NCI-H146 (cell line): ENCODE measurements around the gene BLOC1S1.

ENCODE experiments used
- DNase-seq: peaks from one replicate; lab custom pipeline; 2025; lab: John Stamatoyannopoulos, UW

BLOC1S1 gene

DNA sequence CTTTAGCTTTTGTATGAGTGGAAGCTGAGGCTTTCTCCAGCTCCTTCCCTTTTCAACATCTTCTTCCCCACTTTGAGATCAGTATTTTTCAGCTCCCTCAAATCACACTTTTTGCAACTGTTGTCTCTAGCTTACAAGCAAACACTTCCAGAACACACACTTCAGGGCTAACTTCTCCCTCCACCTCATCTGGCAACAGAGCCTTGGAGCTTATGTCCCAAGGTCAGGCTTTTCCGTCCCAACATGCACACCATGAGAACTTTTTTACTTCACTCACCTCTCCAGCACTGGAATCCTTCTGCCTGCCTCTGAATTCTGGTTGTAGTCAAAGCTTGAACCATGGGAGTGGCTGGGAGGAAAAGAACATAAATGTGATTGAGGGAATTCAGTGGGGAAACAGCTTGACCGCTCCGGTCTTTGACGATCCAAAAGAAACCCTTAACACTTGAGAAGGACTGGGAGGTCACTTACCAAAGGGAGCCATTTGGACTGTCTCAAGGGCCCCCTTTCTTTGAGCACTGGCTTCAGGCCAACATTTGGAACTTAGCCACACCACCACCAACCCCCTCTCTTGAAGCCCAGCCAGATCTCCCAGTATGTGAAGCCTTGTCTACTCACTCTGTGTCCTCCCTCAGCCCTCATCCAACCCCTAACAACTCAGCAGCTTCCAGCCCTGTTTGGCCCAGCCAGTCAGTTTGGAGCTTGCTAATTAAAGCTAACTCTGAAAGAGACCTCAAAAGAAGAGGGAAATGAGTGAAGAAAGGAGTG, 3.9 kb upstream of the BLOC1S1 start:
- DNase-seq, result no peak

DNA sequence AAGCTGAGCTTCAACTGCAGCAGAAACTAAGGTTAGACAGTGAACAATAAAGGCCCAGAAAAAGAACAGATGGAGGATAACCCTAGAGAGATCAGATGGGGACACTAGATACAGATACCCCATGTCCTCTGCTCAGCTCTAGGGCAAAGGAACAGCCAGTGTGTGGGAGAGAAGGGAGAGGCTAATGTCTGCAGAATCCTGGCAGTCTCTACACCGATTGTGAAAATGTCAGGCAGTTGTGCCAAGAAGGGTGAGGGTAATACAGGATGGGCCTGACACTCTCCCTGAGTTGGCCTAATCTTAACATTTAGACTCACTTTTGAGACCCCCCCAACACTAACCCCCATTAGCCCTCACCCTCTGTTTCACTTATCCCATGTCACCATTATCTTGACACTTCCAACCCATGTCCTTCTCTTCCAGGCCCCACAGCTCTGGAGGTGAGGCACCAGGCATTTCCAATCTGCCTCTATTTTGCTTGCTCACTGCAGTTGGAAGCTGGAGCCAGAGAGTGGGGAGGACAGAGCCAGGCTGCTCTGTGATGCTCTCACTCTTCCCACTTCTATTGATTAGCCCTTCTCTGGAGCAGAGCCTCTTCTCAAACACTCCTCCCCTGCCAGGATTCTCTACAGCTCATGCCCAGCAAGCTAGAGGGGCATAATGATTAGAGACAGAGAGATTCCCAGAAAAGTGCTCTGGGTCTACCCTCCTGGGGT, 3.0 kb upstream of the BLOC1S1 start:
- no peak for DNase-seq

- DNase-seq, result no peak
Measured at GRCh38 chr12:55713721-55714120, 2.1 kb upstream of the BLOC1S1 start.

- no peak for DNase-seq
Measured at GRCh38 chr12:55715169-55715764, 579 bp upstream of the BLOC1S1 start.

- no peak for DNase-seq
Measured at GRCh38 chr12:55716582-55716957, 724 bp downstream of the BLOC1S1 start.

GRCh38 chr12:55717011-55718007, 1.5 kb downstream of the BLOC1S1 start:
- no peak for DNase-seq

- no peak for DNase-seq
Measured at GRCh38 chr12:55718015-55718414, 2.2 kb downstream of the BLOC1S1 start.

DNA sequence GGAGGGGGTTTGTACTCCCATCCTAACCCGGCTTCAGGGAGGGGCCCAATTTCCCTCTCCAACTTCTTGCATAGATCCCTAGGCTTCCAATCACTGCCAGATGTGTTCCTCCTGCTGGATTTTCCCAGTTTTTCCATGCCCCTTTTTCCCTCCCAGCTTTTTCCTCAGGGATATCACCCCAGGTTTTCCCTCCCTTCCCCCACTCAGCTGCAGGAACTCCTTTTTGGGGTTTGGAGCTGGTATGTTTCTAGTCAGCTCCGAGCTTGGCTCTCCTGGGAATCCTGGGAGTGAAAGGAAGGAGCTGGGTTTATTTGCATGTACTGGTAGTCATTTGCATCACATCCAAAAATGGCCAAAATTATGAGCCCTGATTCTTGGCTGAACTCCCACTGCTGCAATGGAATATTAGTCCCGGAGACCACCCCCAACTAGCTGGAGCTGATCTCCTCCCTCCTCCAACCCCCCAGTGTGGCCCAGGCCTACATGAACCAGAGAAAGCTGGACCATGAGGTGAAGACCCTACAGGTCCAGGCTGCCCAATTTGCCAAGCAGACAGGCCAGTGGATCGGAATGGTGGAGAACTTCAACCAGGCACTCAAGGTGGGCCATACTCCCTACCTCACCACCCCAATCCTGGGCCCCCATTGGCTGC, 2.9 kb downstream of the BLOC1S1 start:
- DNase-seq, result no peak

DNA sequence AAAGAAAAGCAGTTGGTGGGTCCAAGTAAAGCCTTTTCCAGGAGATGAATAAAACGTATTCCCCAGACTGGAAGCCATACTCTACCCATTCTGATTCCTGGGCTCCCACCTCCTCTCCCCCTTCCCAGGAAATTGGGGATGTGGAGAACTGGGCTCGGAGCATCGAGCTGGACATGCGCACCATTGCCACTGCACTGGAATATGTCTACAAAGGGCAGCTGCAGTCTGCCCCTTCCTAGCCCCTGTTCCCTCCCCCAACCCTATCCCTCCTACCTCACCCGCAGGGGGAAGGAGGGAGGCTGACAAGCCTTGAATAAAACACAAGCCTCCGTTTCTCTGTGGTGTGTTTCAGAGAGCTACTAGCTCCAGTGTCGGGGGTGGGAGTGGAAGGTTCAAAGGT, 3.5 kb downstream of the BLOC1S1 start:
- no peak for DNase-seq

DNA sequence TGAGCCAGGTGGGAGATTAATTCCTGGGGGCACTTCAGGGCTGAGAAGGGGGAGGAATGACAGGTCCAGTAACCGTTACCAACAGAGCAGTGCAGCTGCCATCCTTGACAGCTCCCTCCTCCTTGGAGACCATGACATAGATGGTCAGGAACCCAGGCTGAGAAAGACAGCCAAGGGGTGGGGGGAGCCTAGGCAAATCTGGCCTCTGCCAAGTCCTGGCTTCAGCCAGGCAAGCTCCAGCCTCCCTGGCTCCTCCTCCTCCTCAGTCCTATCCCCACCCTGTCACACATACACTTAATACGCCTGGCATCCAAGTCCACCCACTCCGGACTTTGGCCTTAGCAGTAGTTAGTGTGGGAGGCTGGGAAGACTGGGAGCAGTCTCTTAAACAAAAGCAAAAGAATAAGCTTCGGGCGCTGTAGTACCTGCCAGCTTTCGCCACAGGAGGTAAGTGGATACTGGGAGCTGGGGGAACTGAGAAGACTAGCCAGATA, 4.3 kb downstream of the BLOC1S1 start, which contains the start of gene RDH5:
TSS of gene RDH5 (plus strand) at position 323 of the 494 bp plus-strand sequence. CDS start 792 bp downstream, outside the sequence.
- DNase-seq, result no peak

DNA sequence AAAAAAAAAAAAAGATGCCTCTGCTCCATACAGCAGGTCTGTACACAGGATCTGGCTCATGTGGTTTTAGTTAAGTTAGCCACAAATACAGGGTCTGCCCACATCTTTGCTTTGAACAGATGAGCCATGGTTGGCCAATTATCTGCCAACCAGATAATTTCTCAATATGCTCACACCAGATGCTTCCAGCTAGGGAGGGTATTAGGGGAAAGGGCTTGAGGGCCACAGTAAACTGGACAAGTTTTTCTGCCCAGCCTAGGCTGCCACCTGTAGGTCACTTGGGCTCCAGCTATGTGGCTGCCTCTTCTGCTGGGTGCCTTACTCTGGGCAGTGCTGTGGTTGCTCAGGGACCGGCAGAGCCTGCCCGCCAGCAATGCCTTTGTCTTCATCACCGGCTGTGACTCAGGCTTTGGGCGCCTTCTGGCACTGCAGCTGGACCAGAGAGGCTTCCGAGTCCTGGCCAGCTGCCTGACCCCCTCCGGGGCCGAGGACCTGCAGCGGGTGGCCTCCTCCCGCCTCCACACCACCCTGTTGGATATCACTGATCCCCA, 5.1 kb downstream of the BLOC1S1 start:
- no peak for DNase-seq

GRCh38 chr12:55721601-55722213, 5.9 kb downstream of the BLOC1S1 start:
- DNase-seq, result no peak

GRCh38 chr12:55722948-55723347, 7.1 kb downstream of the BLOC1S1 start:
- DNase-seq, result no peak

DNA sequence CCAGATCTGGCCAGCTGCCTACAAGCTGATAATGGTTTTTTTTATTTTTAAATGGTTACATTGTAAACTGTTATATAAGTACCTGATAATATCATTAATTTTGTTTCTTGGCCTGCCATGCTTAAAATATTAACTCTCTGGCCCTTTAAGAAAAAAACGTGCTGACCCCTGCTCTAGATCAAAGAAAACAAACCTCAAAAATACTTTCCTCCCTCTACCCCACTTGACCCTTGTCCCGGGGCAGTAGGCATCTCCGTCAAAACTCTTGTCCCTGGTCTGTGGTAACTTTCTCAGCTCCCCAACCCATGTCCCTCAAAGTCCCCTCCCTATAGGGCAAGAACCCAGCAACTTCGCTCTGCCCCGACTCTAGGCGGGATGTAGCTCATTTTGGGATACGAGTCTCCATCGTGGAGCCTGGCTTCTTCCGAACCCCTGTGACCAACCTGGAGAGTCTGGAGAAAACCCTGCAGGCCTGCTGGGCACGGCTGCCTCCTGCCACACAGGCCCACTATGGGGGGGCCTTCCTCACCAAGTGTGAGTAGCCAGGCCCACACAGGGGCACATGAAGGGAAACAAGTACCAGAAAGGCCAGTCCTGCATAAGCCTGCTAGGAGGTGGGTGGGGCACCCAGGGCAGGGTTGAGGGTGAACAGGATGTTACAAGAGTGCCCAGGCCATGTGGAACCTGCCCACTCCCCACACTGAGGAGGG, 7.8 kb downstream of the BLOC1S1 start:
- DNase-seq, result no peak

DNA sequence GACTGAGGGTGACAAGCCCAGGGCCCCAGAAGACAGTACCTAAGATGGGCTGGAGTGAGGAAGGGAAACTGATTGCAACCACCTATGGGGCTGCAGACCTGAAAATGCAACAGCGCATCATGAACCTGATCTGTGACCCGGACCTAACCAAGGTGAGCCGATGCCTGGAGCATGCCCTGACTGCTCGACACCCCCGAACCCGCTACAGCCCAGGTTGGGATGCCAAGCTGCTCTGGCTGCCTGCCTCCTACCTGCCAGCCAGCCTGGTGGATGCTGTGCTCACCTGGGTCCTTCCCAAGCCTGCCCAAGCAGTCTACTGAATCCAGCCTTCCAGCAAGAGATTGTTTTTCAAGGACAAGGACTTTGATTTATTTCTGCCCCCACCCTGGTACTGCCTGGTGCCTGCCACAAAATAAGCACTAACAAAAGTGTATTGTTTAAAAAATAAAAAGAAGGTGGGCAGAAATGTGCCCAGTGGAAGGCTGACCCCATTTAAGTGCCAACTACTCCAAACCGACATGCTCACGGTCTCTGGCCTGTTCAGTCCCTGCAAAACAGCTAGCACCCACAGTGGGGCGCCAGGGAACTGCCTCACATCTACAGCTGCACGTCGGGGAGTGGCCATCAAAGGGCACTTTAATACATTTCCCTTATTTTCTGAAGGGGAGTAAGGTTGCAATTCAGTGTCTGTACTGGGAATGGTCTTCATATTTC, 8.5 kb downstream of the BLOC1S1 start:
- peak; percentile 36 for DNase-seq

- no peak for DNase-seq
Measured at GRCh38 chr12:55724940-55725309, 9.1 kb downstream of the BLOC1S1 start.

- no peak for DNase-seq
Measured at GRCh38 chr12:55725556-55725955, 9.7 kb downstream of the BLOC1S1 start.

DNA sequence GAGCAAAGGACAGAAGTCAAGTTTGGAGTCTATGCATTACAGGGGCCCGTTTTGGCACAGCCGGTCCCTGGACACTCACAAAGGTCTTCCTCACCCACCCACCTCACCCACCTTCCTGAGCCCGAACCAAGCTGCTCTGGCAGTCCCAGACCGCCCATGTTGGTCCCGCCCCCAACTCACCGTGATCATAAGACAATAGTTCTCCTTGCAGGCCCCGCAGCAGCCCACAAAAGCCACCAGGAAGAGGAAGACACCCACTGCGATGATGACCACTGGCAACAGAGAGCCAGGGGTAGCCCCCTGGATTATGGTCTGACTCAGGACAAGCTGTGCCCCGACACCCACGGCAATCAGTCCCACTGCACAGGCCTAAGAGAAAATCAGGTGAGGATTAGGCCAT, 11.1 kb downstream of the BLOC1S1 start:
- DNase-seq, result no peak

DNA sequence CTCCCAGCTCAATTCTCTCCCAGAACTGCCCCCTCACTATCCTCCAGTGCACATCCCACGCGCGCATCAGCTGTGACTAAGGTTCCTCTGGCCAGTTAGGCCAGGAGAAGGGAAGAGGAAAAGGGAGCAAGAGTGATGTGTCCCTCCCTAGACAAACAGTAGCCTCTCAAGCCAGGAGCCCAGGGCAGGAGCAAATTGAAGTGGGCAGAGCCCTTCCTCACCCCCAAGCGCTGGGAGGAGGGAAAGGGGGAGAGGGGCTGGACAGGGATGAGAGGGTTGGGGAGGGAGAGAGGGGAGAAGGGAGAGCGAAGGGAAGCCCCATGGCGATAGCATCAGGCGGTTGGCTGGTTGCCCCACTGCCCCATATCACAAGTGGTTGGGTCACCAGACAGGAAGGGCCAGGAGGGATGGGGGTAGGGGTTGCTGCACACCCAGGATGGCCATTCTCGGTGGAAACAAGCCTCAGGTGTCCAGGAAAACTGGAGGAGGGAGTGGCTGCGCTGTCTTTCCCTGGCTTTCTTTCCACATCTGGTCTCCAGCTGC, 11.9 kb downstream of the BLOC1S1 start:
- peak; percentile 44 for DNase-seq
